Activated gamma-delta T cell treated with Interleukin-2 at 50 U/mL for 16 hours (primary cell): ENCODE measurements around the gene CFAP410.
"Not testable (repeated sequence)": the region's sequence is repeated elsewhere in the genome, so short reads cannot be mapped to it uniquely, and the experiment has no call there.

ENCODE experiments used
- DNase-seq: peaks from one replicate; pipeline ENCODE4 v3.0.0-alpha.2; 2020

The CFAP410 gene

DNA sequence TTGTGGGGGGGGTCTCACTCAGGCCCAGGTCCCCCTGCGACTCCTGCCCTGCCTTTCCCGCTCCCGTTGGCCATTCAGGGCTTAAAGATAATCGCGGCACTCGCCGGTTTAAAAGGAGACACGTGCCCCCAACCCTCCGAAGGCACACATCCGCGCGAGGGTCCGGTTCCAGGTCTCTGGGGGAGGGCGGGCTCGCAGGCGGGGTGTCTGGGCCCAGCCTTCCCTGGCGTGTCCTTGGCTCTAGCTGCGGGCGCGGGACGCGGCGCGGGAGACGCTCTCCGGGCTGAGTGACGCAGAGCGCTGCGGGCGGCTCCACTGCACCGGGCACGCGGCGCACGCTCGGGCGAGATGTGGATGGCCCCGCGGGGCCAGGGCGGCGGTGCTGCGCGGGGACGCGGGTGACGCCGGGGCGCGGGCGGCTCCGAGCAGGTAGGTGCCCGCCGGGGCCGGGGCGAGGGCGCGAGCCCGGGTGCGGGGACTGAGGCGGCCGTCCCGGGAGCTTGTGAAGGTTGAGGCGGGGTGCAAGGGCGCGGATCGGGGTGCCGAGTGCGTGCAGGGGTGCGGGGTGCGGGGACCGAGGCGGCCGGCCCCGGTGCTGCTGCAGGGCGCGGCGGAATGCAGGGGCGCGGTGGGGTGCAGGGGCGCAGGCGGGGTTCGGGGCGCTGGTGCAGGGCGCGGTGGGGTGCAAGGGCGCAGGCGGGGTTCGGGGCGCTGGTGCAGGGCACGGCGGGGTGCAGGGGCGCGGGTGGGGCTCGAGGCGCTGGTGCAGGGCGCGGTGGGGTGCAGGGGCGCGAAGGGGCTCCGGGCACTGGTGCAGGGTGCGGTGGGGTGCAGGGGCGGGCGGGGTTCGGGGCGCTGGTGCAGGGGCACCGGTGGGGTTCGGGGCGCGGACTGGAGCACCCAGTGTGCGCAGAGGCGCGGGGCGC is 10.9 kb upstream of the CFAP410 start:
- no peak for DNase-seq

- DNase-seq, result no peak
These were observed 10.2 kb upstream of the CFAP410 start for GRCh38 chr21:44349416-44349846.

GRCh38 chr21:44348861-44349260 is 9.7 kb upstream of the CFAP410 start:
- DNase-seq, result no peak

- DNase-seq, result no peak
These were observed 8.8 kb upstream of the CFAP410 start for GRCh38 chr21:44347911-44348451.

GRCh38 chr21:44345495-44345894 is 6.3 kb upstream of the CFAP410 start:
- no peak for DNase-seq

- no peak for DNase-seq
These were observed 5.5 kb upstream of the CFAP410 start for GRCh38 chr21:44344541-44345183.

- not testable (repeated sequence) for DNase-seq
These were observed 3.8 kb upstream of the CFAP410 start for GRCh38 chr21:44342981-44343380.

GRCh38 chr21:44341726-44342458 is 2.7 kb upstream of the CFAP410 start:
- DNase-seq, result not testable (repeated sequence)

DNA sequence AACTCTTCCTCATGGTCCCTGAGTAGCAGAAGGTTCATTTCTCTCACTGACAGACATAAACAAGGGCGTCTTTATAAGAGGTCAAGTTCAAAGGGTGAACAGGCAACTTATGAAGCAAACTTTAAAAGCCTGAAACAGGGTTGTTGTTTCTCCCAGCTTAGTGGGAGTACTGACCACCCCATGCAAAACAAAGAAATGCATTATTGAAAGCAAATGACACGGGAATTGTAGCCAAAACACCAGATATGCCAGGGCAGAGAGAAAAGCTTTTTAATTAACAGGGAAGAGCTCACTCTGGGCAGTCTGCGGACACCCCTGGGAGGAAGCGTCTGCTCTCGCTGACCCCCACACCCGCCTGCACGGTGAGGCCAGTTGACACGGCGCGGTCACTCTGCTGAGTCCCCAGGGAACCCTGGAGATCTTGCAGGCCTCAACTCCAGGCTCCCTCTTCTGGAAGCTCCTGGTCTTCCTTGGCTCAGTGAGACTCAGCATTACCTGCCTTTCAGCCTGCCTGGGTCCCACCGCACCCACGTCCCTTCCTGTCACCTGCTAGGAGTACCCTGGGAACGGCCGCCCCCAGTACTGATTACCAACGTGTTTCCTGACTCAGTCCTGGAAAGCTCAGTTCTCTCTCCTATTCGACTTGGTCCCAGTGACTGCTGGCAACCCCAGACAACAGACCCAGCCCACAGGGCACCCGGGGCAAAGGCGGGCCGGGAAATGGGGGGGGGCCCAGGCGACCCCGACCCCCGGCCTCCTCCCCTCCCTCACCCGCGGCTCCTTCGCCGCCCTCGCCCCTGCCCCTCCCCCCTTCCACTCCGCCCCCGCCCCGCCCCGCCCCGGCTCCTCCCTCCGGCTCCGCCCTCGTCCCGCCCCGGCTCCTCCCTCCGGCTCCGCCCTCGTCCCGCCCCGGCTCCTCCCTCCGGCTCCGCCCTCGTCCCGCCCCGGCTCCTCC is 972 bp downstream of the CFAP410 start:
- no peak for DNase-seq

- DNase-seq, result no peak
These were observed 1.7 kb downstream of the CFAP410 start for GRCh38 chr21:44337449-44337848.

GRCh38 chr21:44335266-44336059 is 3.7 kb downstream of the CFAP410 start:
- no peak for DNase-seq

DNA sequence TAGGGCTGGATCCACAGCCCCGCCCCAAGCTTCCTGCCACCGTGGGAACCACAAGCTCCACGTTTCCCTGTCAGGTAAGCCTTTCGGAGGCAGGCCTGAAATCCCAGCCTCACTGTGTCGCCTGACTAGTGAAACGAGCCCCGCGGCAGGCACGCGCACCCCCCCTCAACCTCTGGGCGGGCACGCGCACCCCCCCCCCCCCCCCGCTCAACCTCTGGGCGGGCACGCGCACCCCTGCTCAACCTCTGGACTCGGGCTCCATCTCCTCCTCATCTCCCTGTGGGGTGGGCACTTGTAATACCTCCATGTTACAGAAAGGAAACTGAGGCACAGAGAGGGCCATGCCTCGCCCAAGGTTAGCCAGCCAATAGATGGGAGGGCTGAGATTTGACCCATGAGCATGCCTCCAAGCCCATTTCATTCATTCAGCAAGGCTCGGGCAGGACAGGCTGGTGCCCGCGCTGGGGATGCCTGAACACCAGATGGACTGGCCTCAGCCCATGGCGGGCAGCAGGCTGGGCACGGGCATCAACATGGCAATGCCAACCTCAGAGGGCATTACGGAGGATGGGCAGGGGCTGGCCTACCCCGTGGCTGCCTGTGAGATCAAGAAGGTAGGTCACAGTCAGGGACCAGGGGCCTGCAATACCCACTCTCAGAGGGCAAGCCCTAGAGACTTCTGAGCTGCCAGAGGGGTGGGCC is 4.7 kb downstream of the CFAP410 start:
- no peak for DNase-seq

- no peak for DNase-seq
These were observed 5.5 kb downstream of the CFAP410 start for GRCh38 chr21:44333509-44334328.

GRCh38 chr21:44332965-44333364 is 6.2 kb downstream of the CFAP410 start:
- DNase-seq, result no peak

- no peak for DNase-seq
These were observed 6.8 kb downstream of the CFAP410 start for GRCh38 chr21:44332383-44332782.

DNA sequence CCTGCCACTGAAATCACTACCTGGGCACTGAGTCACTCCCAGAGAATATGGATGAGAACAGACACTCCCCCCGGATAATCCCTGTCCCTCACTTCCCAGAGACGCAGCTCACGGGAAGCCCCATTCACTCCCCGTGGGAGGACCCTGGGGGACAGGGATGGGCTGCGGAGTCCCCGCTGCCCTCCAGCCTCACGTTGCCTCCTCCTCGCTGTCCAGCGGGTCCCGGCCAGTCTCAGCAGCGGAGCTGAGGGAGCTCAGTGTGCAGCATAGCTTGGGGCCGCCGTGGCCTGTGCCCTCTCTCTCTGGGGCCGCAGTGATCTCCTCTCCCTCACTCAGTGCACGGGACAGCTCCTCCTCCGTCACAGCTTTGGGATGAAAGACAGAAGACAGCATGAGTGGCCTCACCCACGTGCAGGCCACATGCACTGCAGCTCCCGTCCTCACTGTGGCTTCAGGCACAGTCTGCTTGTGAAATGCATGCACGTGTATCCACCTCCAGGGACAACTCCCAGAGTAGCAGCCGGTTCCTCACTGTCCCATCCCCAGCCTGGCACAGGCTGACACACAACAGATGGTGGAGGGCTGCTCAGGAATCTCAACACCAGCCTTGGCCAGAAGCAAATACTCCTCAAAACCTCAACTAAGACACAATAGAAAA is 7.4 kb downstream of the CFAP410 start:
- no peak for DNase-seq

DNA sequence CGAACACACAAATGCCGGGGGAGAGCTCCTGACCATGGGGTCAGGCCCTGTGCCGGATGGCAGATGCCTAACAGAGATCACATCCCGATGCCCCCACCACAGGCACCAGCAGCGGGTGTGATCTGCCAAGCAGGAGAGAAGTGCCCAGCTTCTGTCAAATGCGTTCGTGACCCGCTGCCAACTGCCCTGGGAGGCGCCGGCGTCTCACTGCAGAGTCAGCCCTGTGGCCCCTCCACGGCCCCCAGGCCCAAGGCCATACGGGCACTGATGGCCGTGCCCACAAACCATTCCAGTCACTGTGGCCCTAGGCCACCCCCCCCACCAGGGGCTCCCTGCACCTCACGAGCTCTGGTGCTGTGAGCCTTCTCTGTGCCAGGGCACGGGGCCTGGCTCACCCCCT is 8.0 kb downstream of the CFAP410 start:
- DNase-seq, result no peak

- DNase-seq, result no peak
These were observed 8.5 kb downstream of the CFAP410 start for GRCh38 chr21:44330698-44331097.
